GM12892 (cell line): ENCODE results near the gene SLCO2B1.

Experiments used
- DNase-seq: peaks from one replicate; pipeline ENCODE4 v3.0.0; 2011; ENCODE audit not compliant: insufficient read length
- FAIRE-seq: peaks from 2 replicates; lab custom pipeline; 2011; peaks lifted over from hg19 to GRCh38; lab: Jason Lieb, UNC
- POLR2A ChIP-seq: IDR thresholded peaks from 2 replicates; pipeline ENCODE4 v1.6.1; 2011; ENCODE audit warnings: low read depth, low read length, control low read depth
- POLR2AphosphoS5 ChIP-seq: IDR thresholded peaks from 2 replicates; pipeline ENCODE4 v1.6.1; 2011; ENCODE audit warnings: low read depth, low read length, control low read depth
- TAF1 ChIP-seq: IDR thresholded peaks from 2 replicates; pipeline ENCODE4 v1.6.1; 2011; ENCODE audit warnings: low read depth, mild to moderate bottlenecking, control low read depth, low read length, borderline replicate concordance

Gene SLCO2B1

DNA sequence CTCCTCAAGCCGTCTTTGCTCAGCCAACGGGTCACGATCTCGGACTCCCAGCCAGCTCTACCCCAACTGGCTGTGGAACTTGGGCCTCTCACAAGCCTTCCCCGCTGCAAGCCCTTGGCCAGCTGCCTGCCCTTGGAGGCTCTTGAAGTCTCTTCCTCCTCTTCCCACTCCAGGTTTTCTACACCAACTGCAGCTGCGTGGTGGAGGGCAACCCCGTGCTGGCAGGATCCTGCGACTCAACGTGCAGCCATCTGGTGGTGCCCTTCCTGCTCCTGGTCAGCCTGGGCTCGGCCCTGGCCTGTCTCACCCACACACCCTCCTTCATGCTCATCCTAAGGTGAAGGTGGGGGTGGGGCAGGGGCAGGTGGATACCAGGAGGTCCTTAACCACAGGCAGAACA, 49.1 kb downstream of the SLCO2B1 start:
- TF ChIP-seq TAF1 (no peak), POLR2AphosphoS5 (no peak), POLR2A (no peak)
- no peak for DNase-seq
- no peak for FAIRE-seq

DNA sequence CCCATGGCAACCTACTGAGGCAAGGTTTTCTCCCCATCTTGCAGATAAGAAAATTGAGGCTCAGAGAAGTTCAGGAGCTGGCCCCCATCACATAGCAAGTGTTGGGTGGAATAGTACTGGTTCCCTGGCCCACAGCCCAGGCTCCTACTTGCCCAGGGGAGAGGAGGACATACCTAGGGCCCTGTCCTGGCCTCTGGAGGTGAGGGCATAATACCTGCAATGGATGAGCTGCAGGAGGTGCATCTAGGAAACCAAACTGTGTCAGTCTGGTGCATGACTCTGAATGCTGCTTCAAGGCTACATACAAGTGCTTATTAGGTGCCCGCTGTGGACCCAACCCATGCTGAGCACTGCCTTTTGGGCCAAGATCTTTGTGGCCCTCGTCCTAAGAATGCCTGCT, 49.6 kb downstream of the SLCO2B1 start:
- FAIRE-seq (no peak), DNase-seq (no peak)
- no peak for TF ChIP-seq POLR2AphosphoS5
- TF ChIP-seq TAF1: no peak
- no peak for TF ChIP-seq POLR2A

GRCh38 chr11:75201771-75202170, 50.9 kb downstream of the SLCO2B1 start:
- DNase-seq (no peak), FAIRE-seq (no peak)
- TF ChIP-seq POLR2A: no peak
- TF ChIP-seq POLR2AphosphoS5: no peak
- no peak for TF ChIP-seq TAF1

GRCh38 chr11:75202195-75202594, 51.3 kb downstream of the SLCO2B1 start:
- FAIRE-seq (no peak), DNase-seq (no peak)
- no peak for TF ChIP-seq TAF1
- TF ChIP-seq POLR2AphosphoS5: no peak
- TF ChIP-seq POLR2A: no peak

GRCh38 chr11:75203138-75203537, 52.2 kb downstream of the SLCO2B1 start:
- TF ChIP-seq POLR2A: no peak
- TF ChIP-seq TAF1: no peak
- TF ChIP-seq POLR2AphosphoS5: no peak
- FAIRE-seq: no peak
- DNase-seq: no peak

- DNase-seq (no peak), FAIRE-seq (no peak)
- TF ChIP-seq POLR2A (no peak), TAF1 (no peak), POLR2AphosphoS5 (no peak)
Measured at GRCh38 chr11:75203641-75204011, 52.7 kb downstream of the SLCO2B1 start.

- DNase-seq (no peak), FAIRE-seq (no peak)
- TF ChIP-seq POLR2AphosphoS5 (no peak), POLR2A (no peak), TAF1 (no peak)
Measured at GRCh38 chr11:75204012-75204674, 53.2 kb downstream of the SLCO2B1 start.

DNA sequence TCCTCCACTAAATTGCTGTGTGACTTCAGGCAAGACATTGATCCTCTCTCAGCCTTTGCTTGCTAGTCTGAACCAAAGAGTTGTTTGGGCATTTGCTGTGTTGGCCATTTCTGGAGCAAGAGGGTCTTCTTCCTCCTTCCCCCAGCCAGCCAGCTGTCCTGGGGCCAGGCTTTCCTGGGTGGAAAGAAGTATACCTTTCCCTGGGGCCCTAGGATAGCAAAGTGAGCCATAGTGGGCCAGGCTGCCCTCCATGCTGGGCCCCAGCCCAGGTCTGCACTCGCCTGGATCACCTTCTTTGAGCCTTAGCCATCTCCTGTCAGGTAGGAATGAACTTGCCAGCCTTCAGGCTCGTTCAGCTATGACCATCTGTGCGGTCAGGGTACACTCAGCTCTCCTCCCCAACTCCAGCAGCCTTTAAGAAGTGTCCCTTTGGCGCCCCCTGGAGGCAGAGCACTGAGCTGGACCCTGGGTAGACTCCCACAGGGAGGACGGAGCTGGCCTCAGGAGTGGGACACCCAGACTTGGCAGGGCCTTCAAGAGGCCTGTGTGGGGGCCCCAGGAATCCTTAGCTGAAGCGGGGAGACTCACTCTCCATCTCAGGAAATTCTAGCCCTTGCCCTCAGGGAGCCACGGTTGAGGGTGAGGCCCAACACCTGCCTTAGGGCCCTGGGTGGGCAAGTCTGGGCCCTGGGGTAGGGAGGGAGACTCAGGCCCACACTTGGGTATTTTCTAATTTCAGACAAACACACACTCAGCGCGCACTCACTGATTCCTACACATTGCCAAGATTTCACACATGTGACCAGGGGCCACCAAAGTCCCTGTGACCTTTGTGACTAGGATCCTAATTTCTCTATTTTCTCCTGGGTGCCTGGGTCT, 54.0 kb downstream of the SLCO2B1 start:
- TF ChIP-seq TAF1 (no peak), POLR2A (no peak), POLR2AphosphoS5 (no peak)
- DNase-seq: peak; percentile 79
- peak; percentile 57 for FAIRE-seq

DNA sequence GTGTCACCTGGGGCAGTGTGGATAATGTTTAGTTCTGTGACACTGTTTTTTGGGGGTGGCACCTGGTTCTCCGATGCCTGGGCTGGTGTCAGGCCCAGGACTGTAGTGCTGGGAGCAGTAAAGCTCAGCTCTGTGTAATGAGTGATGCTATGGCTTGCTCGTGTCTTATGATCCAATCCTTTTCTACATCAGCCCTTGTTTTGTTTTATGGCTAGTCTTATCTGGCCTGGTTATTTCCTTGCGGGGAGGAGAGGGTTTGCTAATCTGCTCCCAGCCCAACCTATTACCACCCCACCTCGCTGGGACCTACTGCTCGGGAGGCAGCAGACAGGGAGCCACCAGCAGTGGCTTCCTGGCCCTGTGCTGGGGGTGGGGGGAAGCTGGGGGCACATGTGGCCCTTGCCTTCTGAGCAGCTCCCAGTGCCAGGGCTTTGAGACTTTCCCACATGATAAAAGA, 54.7 kb downstream of the SLCO2B1 start:
- no peak for TF ChIP-seq POLR2AphosphoS5
- TF ChIP-seq TAF1: no peak
- no peak for TF ChIP-seq POLR2A
- DNase-seq (no peak), FAIRE-seq (no peak)

DNA sequence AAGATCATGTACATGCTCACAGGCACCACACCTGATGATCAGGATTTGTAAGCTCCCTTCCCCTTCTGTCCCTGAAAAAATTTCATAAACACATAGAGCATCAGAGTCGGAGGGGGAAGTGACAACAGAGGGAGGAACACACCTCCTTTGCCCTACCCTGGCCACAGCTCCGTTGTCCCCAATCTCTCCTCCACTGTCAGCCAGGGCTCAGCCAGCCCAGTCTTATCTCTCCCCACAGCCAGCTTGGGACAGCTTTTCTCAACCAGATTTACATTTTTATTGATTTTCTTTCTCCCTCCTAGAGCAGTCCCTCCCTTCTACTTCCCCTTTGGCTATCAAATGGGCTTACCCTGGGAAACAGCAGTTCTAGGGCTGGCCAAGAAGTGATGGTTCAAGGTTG, 57.5 kb downstream of the SLCO2B1 start:
- TF ChIP-seq POLR2AphosphoS5 (no peak), POLR2A (no peak), TAF1 (no peak)
- FAIRE-seq (no peak), DNase-seq (no peak)

- no peak for TF ChIP-seq TAF1
- TF ChIP-seq POLR2AphosphoS5: no peak
- no peak for TF ChIP-seq POLR2A
- DNase-seq (no peak), FAIRE-seq (no peak)
Measured at GRCh38 chr11:75212411-75212810, 61.5 kb downstream of the SLCO2B1 start.
